Measurements from ENCODE around the gene PLIN4. TPM values are rescaled to one million over a fixed set of nuclear protein-coding genes. Genes with fewer than 3 reads are reported as not detected.
A peak's percentile ranks its signal among the peaks of the same experiment; 100 is the strongest.

The PLIN4 gene
- total and polyA plus RNA-seq, 8 donors = 3.5 to 64.7 (median 11.3) TPM

DNA sequence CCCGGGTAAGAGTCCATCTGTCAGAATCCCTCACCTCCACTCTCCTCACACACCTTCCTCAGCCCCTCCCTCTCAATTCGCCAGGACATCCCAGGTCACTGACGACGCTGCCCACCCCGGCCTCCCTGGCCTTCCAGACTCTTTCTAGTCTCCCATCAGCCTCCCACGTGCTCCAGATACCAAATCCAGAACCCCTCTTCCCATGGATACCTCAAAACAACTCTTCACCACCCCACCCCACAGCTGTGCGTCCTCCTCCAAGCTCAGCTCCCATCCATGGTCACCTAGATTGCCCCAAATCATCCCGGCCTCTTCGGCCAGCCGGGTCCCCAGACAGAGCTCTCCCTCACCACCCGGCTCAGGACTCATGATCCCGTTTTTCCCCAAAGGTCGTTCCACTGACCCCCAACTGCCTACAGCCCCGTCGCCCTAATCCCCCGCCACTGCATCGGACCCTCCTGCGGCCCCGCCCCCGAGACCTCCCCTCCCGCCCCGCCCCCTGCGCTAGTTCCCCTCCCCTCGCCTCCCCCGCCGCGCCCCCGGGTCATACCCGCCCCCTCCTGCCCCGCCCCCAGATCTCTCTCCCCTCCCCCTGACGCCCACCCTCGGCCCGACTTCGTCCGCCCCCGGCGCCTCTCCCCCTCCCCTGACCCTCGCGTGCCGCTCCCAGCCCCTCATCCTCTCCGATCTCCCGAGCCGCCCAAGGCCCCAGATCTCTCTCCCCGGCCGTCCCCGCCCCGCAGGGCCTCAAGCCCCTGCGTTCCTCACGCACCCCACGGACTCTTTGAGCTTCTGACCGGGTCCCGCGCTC is 61.2 kb downstream of the PLIN4 start:
- Histone ChIP-seq H3K36me3 (peaks cover 22 to 31% (median 29%) of the 10 kb centered on the region in 4 donors), H3K9me3 (no peaks in the 10 kb centered on the region), H3K27me3 (no peaks in the 10 kb centered on the region), H3K4me3 (peak overlapping the region; percentile 66 to 88 (median 80)), H3K27ac (peak overlapping the region; percentile 83 to 93 (median 89)), H3K4me1 (peaks cover 16 to 37% (median 30%) of the 10 kb centered on the region in 4 donors)
- TF ChIP-seq POLR2A (IDR thresholded peaks at IDR 0.05) (no peak), EP300 (IDR thresholded peaks at IDR 0.05) (no peak), POLR2AphosphoS5 (IDR thresholded peaks at IDR 0.05) (no peak)
- TF ChIP-seq, protein P1, sequence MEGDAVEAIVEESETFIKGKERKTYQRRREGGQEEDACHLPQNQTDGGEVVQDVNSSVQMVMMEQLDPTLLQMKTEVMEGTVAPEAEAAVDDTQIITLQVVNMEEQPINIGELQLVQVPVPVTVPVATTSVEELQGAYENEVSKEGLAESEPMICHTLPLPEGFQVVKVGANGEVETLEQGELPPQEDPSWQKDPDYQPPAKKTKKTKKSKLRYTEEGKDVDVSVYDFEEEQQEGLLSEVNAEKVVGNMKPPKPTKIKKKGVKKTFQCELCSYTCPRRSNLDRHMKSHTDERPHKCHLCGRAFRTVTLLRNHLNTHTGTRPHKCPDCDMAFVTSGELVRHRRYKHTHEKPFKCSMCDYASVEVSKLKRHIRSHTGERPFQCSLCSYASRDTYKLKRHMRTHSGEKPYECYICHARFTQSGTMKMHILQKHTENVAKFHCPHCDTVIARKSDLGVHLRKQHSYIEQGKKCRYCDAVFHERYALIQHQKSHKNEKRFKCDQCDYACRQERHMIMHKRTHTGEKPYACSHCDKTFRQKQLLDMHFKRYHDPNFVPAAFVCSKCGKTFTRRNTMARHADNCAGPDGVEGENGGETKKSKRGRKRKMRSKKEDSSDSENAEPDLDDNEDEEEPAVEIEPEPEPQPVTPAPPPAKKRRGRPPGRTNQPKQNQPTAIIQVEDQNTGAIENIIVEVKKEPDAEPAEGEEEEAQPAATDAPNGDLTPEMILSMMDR (IDR thresholded peaks at IDR 0.05) = no peak
- 1 to 6% (median 2%) methylated on average over 23 to 50 of the region's 53 CpGs for WGBS, 5 donors
- peak; percentile 41 to 86 for DNase-seq
- intact Hi-C loops (cut with DNase I; ENCODE audit: low total_unique reads) = no loop called here

DNA sequence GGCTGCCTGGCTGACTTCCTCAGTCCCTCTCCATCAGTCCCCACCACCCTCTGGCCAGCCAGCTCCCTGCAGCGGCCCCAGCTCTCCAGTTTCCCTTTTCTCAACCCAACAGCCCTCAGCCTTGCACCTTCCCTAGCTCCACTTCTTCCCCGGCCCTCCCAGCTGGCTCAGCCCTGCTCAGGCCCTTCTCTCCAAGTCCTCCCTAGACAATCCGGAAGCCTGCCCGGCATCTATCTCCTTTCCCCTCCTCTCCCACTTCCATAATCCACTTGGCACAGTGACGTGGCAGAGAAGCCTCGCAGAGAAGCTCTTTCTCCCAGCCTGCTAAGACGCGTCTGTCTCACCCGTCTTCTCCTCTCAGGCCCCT is 61.8 kb downstream of the PLIN4 start:
- WGBS, 5 donors = 2 to 8% (median 4%) methylated on average over 9 of the region's 9 CpGs
- peak overlapping the region; percentile 41 to 93 (median 89) for H3K27ac ChIP-seq
- H3K27me3 ChIP-seq = no peaks in the 10 kb centered on the region
- no peaks in the 10 kb centered on the region for H3K9me3 ChIP-seq
- intact Hi-C loops (cut with DNase I; ENCODE audit: low total_unique reads) = no loop called here
- H3K36me3 ChIP-seq = peaks cover 28 to 37% (median 35%) of the 10 kb centered on the region in 4 donors
- peak overlapping the region; percentile 66 to 88 (median 80) for H3K4me3 ChIP-seq
- TF ChIP-seq EP300 (IDR thresholded peaks at IDR 0.05) (no peak), POLR2A (IDR thresholded peaks at IDR 0.05) (no peak), POLR2AphosphoS5 (IDR thresholded peaks at IDR 0.05) (no peak)
- TF ChIP-seq, protein P1 (IDR thresholded peaks at IDR 0.05) = no peak
- H3K4me1 ChIP-seq = peaks cover 16 to 37% (median 30%) of the 10 kb centered on the region in 4 donors
- peak in 1 of 2 donors; percentile 80 for DNase-seq

DNA sequence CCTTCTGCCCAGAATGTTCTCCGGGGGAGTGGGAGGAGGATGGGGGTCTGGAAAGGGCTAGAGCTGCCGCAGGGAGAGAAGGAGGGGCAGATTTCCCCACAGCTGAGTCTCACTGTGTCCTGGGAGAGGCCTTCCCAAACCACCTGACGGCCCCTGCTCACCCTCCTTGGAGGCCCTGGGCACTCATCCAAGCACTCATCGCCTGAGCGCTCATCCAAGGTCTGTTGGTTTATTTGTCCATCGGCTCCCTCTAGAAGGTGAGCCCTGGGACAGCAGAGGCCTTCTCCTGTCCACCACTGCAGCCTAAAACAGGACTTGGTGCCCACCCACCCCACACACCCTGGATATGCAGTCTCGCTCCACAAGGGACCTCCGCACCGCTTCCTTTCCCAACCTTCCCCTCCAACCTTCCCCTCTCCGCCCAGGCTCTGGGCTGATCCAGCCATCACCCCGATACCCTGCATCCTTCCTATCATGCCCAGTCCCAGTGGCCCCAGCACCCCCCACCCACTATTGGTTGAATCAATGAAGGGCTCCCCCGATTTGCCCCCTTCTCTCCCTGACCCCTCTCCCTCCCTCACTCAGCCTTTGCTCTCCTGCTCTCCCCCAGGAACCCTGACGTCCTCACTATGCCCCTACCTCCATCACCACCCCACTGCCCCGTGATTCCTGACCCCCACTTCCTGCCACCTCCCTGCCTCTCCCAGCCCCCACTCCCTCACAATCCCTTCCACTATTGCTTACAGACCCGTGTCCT is 62.4 kb downstream of the PLIN4 start:
- no peak for TF ChIP-seq POLR2A (IDR thresholded peaks at IDR 0.05)
- TF ChIP-seq, protein P1 (IDR thresholded peaks at IDR 0.05) = no peak
- TF ChIP-seq EP300 (IDR thresholded peaks at IDR 0.05) = no peak
- TF ChIP-seq POLR2AphosphoS5 (IDR thresholded peaks at IDR 0.05) = no peak

More for the DNA sequence above, 62.4 kb downstream of the PLIN4 start:
- intact Hi-C loops (cut with DNase I; ENCODE audit: low total_unique reads) = no loop called here
- Histone ChIP-seq H3K27me3 (no peaks in the 10 kb centered on the region), H3K4me3 (peak overlapping the region; percentile 66 to 88 (median 80)), H3K27ac (peak overlapping the region; percentile 41 to 93 (median 89)), H3K9me3 (no peaks in the 10 kb centered on the region), H3K36me3 (peaks cover 34 to 43% (median 40%) of the 10 kb centered on the region in 4 donors), H3K4me1 (peaks cover 16 to 37% (median 30%) of the 10 kb centered on the region in 4 donors)
- WGBS, 5 donors = 40 to 52% (median 51%) methylated on average over 15 of the region's 15 CpGs
- peak in 1 of 2 donors; percentile 72 for DNase-seq

Data from stomach (tissue), 9 donors.